HG03060 (cell line): ENCODE measurements around the gene DES.

ENCODE experiments used
- ATAC-seq: cut with Tn5 transposase; IDR thresholded peaks from one replicate; pipeline ENCODE4 v1.9.1; 2021; ENCODE audit warnings: low read depth, moderate number of reproducible peaks; ENCODE audit not compliant: unreplicated experiment

DES gene

DNA sequence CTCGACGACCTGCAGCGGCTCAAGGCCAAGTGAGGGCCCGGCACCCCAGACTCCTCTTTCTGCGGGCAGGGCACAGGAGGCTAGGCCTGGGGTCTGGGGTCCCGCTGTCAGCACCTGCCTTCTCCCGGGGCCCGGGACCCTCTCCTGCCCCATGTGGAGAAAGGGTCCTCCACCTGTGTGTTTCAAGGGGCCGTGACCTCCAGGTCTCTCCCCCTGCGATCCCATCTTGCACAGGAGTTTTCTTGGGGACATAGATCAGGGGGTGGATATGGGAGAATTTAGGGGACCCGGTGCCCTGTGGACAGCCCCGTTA lies 791 bp downstream of the DES start:
- ATAC-seq, result no peak

DNA sequence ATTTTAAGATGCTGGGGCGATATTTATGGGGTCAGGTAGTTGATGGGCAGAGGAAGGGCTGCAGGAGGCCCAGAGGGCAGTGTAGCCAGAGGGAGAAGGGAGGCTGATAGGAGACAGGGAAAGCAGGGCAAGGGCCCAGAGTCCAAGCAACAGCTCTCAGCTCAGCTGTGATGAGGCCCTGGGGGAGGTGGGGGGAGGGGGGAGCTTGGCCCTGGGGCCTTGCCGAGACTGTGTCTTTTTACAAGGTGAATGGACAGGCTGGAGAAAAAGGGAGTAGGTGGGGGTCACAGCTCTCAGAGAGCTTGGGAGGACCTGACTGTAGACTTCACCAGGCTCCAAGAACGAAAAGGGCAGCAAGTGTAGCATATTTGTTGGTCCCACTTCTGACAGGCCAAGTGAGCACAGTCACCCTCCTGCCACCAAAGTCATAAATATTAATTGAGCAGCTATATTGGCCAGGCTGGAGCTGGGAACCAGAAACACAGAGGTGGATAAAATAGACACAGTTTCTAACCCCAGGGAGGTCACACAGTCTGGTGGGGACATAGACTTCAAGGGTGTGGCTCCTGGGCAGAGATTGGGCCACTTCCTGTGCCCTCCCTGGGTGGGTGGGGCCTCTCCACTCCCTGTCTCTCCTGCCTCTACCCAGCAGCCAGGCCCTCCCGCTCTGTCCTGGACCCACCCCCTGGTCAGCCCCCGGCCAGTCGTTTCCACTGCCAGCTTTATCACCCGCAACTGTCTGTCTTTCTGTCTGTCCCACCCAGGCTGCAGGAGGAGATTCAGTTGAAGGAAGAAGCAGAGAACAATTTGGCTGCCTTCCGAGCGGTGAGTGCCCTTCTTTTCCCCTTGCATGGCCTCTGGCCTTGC lies 1.4 kb downstream of the DES start:
- ATAC-seq, result no peak

DNA sequence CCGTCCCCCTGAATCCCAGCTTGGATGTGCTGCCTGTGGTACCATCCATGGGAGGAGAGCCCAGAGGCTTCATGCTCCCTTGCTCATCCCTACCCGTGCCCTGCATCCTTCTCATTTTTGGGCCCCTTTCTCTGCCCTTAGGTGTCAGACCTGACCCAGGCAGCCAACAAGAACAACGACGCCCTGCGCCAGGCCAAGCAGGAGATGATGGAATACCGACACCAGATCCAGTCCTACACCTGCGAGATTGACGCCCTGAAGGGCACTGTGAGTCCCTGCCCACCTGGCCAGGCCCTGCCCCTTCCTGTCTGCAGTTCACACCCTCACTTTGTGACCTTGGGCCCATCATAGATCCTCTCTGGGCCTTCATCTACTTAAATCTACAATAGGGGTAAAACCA lies 2.5 kb downstream of the DES start:
- ATAC-seq, result no peak

DNA sequence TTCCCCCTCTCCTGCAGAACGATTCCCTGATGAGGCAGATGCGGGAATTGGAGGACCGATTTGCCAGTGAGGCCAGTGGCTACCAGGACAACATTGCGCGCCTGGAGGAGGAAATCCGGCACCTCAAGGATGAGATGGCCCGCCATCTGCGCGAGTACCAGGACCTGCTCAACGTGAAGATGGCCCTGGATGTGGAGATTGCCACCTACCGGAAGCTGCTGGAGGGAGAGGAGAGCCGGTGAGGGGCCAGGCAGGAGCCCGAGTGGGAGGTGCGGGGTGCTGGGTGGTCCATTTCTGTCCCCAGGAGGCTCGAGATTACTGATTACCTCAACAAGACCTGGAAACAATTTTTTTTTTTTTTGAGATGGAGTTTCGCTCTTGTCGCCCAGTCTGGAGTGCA lies 3.1 kb downstream of the DES start:
- no peak for ATAC-seq

DNA sequence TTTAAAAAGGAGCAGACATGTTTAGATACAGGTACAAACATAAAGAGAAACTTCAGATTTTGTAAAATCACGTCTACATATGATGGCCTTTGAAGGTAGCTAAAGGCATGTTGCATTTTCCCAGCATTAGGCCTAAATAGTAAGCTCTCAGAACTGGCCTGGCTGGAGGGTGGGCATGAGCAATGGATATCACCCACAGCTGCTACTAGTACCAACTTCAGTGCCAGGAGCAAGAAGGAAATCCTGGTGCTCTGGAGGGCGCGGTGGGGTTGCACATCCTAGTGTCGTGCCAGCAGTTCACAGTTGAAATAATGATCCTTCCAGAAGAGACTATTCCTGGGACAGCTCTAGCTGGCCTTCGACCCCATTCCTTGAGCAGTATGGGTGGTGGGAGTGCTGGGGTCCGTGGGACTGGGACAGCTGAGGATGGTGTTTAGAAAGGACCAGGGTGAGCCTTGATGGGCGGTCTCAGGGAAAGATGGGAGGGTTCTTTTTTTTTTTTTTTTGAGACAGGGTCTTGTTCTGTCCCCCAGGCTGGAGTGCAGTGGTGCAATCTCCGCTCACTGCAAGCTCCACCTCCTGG lies 4.9 kb downstream of the DES start:
- no peak for ATAC-seq

DNA sequence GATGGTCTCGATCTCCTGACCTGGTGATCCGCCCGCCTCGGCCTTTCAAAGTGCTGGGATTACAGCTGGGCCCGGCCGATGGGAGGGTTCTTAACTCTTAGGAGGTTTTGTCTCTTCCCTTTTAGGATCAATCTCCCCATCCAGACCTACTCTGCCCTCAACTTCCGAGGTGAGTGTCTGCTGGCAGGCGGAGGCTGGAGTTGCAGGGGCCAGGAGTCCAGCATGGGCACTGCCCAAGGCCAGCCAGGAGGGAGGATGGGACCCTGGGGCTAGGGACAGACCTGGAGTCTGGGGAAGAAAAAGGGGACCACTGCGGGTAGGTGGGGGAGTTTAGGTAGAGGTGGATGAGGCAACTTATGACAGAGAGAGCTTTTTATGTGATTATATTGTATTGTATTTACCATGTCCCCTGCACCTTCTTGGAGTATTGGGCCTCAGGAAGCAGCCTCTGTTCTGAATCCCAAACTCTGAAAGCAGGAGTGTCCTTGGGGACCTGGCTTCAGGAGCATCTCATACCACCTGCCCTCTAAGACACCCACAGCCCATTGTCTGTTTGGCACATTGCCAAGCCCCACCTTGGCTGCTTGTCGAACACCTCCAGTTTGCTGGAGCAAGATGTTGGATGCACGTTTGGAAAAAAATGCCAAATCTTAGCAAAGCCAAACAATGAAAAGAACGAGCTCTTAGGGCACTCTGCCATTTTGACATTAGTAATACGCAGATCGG lies 5.6 kb downstream of the DES start:
- no peak for ATAC-seq

DNA sequence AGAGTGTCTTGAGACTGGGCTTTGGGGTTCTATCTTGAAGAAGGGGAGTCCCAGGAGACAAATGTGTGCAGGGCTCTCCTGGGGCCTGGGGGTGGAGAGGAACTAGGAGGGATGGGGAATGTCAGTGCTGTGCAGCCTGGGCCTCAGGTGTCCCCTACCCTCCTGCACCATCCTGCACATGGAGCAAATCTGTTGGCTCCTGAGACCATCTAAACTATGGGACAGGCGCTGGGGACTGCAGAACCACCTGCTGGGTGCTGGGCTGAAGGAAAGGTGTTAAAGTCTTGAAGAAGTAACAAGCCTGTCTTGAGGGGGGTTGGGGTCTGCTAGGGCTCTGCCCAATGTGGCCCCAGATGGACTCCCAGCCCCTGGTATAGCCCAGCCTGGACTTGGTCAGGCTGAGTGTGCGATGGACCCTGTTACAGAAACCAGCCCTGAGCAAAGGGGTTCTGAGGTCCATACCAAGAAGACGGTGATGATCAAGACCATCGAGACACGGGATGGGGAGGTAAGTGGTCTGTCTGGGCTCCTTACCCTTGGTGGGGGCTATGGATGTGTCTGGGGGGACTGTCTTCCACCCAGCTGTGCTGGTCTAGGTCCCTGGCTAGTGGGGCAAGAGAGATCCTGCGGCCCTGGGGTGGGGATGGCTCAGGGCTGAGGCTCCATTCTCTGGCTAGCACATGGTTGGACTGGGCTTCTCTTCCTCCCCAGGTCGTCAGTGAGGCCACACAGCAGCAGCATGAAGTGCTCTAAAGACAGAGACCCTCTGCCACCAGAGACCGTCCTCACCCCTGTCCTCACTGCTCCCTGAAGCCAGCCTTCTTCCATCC lies 7.3 kb downstream of the DES start:
- no peak for ATAC-seq

DNA sequence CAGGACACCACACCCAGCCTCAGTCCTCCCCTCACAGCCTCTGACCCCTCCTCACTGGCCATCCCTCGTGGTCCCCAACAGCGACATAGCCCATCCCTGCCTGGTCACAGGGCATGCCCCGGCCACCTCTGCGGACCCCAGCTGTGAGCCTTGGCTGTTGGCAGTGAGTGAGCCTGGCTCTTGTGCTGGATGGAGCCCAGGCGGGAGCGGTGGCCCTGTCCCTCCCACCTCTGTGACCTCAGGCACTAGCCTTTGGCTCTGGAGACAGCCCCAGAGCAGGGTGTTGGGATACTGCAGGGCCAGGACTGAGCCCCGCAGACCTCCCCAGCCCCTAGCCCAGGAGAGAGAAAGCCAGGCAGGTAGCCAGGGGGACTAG lies 7.9 kb downstream of the DES start:
- no peak for ATAC-seq

DNA sequence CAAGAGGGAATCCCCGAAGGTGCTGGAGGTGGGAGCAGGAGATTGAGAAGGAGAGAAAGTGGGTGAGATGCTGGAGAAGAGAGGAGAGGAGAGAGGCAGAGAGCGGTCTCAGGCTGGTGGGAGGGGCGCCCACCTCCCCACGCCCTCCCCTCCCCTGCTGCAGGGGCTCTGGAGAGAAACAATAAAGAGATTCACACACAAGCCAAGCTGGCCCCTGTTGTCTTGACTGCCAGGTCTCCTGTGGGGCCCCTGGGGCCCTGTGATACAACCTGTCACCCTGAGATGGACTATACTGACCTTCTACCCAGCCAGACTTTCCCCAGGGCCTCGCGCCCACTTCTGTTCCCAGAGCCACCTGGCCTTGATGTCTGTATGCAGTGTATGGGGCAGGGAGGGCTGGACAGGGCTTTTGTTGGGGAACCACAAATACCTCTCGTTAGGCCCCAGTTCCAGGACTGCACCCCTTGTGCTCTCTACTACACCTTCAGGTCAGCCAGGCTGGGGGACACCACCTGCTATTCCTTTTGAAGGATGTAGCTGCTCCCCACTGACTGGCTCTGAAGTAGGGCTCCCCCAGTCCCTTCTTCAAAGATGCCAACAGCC lies 8.5 kb downstream of the DES start:
- no peak for ATAC-seq

DNA sequence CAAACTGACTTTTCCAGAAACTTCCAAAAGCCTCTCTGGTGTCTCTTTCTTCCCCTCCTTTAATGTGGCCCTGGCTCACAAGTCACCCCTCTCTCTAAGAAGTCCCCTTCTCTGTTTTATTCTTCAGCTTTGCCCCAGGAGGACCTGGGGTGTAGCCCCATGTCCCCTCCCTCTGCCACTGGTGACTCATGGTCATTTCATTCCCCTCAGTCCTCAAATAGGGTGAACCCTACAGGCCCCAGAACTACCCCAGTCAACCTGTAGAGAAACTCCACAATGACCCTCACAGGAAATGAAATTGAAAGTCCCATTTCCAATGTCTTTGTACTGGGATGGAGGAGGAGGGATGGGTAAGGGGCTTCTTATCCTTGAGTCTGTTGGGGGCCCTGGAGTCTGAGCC lies 10.3 kb downstream of the DES start:
- ATAC-seq, result no peak

DNA sequence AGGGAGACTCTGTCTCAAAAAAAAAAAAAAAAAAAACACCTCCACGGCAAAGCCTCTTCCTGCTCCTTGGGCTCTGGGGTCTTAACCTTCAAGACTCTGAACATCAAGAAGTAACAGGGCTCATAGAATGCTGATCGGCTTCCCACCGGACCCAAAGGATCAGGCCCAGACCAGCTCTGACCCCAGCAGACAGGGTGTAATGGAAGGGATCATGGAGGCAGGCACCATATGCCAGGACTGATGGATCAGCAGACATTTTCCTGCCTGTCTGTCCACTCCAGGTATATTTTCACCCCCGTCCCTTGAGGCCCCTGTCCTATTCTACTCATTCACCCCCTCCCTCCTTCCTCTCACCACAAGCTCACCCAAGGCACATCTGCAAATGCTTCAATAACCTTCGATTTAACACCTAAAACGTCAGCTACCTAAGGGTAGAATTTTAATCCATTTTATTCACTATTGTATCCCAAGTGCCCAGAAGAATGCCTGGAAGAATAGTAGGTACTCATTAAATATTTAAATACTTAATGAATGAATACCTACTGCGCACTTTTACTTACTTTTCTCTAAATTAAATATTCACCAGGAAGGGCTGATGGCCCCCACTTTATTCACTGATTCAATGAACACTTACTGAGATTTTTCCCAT lies 11.9 kb downstream of the DES start:
- ATAC-seq, result no peak

DNA sequence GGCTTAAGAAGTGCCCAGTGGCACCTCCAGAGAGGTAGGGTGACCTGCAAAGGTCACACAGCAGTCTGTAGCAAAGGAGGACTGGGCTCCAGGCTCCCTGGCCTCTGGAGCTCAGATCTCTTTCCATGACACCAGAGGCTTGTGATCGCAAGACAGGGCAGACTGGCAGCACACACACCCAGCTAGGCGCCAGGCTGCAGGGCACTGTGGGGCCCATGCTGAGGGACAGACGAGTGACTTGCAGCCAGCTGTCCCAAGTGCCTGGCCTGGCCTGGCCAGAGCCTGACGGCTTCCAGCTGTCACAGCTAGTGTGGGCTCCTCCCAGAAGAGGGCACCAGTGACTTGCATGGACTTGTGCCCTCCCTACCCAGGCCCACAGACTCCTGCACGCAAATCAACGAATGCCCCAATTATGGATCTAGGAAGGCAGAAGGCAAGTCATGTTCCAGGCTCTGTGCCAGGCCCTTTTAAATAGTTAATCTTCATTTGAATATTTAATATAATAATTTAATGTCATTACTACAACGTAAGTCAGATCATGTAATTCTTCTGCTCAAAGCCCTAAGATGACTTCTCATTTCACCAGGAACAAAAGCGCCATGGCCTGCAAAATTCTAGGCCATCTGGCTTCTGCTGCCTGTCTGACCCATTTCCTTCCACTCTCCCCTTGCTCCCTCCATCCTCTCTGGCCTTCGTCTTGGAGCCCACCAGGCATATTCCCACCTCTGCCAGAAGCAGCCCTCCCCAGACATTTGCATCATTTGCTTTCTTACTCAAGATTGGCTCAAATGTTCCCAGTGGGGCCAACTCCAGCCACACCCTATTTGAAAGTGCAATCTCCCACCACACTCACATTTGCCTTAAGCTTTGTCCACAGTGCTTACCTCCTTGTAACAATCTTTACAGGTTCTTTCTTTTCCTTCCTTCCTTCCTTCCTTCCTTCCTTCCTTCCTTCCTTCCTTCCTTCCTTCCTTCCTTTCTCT lies 12.7 kb downstream of the DES start:
- ATAC-seq, result no peak

DNA sequence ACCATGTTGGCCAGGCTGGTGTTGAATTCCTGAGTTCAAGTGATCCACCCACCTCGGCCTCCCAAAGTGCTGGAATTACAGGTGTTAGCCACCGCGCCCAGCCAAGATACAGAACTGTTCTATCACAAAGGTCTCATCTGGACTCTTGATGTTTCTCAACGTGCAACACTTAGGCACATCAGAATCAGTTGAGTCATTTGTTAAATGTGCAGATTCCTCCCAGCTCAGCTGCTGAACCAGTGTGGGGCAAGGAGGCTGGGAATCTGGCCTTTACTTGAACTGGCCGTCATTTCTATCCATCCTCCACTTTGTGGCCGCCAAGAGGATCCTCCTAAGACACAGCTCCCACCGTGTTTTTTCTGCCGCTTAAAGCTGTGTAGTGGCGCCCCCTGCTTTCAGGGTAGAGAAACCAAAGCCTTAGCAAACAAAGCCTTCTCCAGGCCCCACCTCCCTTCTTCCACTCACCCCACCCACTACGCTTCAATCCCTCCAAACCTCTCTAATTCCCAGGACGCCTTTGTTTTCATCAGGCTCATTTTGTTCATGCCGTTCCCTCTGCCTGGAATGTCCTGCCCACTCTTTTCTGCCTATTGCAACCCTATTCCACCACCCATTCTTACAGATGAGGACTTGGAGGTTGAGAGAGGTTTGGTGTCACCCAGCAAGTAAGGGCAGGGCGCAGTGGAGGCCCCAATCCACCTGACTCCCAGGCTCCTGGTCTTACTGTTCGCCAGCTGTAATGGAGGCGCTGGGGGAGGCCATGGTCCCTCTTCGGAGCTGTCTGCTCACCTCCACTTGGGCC lies 15.7 kb downstream of the DES start:
- no peak for ATAC-seq

DNA sequence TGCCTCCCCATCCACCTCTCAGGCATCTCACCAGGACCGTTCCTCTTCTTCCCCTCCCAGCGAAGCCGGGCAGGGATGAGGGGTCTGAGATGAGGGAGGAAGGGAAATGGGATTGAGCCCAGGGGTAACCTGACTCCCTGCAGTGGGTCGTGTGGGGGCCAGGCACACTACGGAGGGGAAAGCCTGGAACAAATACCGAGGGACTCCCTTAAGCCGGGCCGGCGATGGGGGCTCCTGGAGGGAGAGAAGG lies 16.2 kb downstream of the DES start:
- no peak for ATAC-seq

DNA sequence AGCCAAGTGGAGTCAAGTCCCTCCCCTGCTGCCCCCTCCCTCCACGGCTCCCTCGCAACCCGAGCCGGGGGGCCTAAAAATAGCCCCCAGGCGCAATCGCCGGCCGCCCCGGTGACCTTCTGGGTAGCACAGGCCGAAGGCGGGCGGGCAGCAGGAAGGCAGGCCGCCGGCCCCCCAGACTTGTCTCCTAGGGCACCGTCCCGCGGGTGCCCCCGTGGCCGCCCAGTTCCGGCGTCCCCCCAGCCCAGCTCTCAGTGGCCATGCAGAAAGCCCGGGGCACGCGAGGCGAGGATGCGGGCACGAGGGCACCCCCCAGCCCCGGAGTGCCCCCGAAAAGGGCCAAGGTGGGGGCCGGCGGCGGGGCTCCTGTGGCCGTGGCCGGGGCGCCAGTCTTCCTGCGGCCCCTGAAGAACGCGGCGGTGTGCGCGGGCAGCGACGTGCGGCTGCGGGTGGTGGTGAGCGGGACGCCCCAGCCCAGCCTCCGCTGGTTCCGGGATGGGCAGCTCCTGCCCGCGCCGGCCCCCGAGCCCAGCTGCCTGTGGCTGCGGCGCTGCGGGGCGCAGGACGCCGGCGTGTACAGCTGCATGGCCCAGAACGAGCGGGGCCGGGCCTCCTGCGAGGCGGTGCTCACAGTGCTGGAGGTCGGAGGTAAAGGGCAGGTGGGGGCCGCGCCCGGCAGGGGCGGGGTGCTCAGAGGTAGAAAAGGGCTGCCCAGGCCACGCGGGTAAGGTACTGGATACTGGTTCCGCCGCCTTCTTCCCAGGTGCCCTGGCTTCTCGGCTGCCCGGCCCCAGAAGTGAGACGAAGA lies 16.7 kb downstream of the DES start, which contains the start of gene SPEG:
Gene SPEG, plus strand, starts transcription at position 126 of the 808 bp plus-strand sequence. Its CDS starts 135 bp downstream, at position 261.
- ATAC-seq, result no peak

DNA sequence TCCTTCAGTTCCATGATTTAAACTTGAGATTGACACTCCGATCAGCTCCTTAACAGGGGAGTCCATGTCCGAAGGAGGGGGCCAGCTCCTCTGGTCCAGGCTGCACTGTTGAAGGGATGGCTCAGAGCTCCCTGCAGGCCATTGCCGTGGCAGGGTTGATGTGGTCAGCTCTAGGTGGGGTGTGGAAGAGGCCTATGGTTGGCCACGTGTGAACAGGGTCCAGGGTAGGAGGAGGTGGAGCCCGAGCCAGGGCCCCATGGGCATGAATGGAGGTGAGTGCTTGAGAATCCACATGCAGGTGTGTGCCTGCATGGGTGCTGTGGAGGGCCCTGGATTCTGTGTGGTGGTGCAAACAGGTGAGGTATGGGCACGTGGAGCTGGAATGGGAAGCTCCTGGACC lies 17.5 kb downstream of the DES start:
- ATAC-seq, result no peak

DNA sequence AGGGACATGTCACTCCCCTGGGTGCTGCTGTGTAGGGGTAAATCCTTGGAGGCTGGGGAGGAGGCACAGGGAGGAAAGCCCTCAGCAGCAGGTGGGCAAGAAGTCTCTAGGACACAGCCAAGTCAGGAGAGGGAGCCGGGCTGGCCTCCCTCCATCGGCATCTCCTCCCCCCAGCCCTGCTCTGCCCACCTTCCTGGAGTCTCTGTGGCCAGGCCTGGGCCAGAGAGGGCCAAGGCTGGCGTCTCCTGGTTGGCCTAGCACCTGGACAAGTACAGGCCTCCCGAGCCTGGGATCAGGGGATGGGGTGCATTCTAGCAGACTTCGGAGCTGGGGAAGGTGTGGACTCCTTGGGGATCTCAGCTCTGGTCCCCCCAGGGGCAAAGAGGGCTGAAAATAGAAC lies 18.3 kb downstream of the DES start:
- no peak for ATAC-seq

DNA sequence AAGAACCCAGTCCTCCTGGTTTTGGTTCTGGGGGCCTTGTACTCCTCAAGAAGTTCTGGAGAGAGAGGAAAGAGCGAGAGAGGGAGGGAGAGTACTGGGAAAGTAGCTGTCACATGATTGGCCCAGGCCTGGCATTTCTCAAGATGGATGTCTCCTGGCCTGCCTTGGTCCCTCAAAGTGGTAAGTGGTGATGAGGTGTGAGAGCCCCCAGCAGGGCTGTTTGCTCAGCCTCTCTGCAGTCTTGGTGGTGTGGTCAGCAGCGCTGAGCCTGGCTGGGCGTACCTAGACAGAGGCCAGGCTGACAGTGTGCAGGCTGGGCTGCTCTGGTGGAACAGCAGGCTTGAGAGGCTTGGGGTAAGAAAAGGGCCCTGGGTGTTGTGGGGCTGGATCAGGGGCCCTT lies 19.0 kb downstream of the DES start:
- no peak for ATAC-seq
